22Rv1 (cell line): Measurements from ENCODE around the gene ARMC5.

Experiments used
- CTCF ChIP-seq: fragments of 450-650 bp; IDR thresholded peaks from 2 replicates; pipeline ENCODE4 v1.5.1; 2017; ENCODE audit warnings: mild to moderate bottlenecking
- ZFX ChIP-seq: fragments of 450-650 bp; IDR thresholded peaks from 2 replicates; pipeline ENCODE4 v1.6.1; 2017; ENCODE audit warnings: antibody characterized with exemption, borderline replicate concordance

- no peak for TF ChIP-seq CTCF
- TF ChIP-seq ZFX = no peak
These were observed 29.5 kb upstream of the ARMC5 start for GRCh38 chr16:31429796-31430195.
